HG03064 (cell line): ENCODE measurements around the gene GGT1.
"Not testable (repeated sequence)": the region's sequence is repeated elsewhere in the genome, so short reads cannot be mapped to it uniquely, and the experiment has no call there.

Experiments used
- ATAC-seq: cut with Tn5 transposase; IDR thresholded peaks from one replicate; pipeline ENCODE4 v1.9.1; 2021; ENCODE audit warnings: low read depth; ENCODE audit not compliant: unreplicated experiment

Gene GGT1

DNA sequence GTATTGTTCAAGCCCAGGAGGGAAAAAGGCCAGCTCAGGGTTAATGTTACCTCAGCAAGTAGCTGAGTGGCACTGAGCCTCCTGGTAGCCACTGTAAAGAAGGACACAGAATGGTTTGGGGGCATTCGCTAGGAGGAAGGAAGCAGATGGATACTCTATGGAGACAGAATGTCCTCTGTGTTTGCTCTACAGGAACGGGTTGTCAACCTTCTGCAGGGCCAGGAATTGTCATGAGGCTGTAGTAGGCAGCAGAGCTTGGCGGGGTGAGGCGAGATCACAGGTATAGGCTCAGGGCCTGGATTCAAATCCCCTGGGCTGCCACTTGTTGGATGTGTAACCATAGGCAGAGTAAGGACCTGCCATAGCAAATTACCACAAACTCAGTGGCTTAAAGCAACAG lies 7.1 kb upstream of the GGT1 start:
- no peak for ATAC-seq

DNA sequence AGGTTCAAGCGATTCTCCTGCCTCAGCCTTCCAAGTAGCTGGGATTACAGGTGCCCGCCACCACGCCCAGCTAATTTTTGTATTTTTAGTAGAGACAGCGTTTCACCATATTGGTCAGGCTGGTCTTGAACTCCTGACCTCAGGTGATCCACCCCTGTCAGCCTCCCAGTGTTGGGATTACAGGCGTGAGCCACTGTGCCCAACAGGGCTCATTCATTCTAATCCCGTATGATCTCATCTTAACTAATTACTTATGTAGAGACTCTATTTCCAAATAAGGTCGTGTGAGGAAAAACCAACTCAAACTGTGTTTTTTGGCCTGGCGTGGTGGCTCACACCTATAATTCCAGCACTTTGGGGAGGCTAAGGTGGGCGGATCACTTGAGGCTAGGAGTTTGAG lies 5.9 kb upstream of the GGT1 start:
- not testable (repeated sequence) for ATAC-seq

DNA sequence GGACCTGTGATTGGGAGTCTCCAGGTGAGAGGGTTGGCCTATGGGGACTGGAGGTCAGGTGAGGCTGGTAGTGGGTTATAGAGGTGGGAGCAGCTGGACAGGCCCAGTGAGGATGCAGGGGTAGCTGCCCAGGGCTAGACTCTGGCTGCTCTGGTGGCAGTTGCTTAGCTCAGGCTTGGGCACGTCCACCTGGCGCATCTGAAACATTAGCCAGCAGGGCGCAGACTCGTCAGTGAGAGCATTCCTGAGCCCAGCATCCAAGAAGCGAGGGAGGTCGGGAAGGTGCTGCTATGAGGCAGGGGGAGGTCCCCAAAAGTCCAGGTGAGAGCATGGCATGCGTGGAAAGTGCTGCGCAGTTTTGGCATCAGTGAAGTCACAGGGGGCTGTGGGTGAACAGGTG lies 3.5 kb upstream of the GGT1 start:
- ATAC-seq: no peak

DNA sequence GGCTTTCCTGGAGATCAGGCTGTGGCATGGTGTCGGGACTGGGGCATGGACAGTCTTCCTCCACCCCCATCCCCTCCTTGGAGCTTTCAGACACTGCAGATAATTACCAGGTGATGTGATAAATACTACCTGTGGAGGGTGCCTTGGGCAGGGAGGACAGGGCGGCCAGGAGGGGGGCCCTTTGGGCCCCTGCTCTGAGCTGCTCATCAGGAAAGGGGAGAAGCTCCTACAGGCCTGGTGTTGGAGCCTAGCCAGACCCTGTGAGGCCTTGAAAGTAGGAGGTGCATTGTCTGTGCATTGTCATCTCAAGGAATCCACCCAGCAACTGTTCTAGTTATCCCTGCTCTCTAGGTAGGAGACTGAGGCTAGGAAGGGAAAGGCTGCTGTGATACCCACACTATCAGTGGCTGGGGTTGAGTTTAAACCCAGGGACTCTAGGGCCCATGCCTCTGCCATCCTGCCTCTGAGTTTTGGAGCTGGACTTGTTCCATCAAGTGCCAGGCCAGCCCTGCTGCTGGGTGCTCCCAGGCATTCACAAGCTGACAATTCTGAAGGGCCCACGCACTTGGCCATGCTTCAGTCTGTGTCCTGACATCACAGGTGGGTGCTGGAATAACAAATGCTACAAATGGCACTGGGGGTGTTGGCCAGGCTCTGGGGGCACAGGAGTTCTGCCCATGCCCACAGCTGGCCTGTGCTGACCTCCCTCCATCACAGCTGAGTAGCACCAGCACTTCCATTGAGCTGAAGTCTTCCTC lies 2.9 kb upstream of the GGT1 start:
- not testable (repeated sequence) for ATAC-seq

- no peak for ATAC-seq
These were observed 1.5 kb upstream of the GGT1 start for GRCh38 chr22:24601217-24602104.

DNA sequence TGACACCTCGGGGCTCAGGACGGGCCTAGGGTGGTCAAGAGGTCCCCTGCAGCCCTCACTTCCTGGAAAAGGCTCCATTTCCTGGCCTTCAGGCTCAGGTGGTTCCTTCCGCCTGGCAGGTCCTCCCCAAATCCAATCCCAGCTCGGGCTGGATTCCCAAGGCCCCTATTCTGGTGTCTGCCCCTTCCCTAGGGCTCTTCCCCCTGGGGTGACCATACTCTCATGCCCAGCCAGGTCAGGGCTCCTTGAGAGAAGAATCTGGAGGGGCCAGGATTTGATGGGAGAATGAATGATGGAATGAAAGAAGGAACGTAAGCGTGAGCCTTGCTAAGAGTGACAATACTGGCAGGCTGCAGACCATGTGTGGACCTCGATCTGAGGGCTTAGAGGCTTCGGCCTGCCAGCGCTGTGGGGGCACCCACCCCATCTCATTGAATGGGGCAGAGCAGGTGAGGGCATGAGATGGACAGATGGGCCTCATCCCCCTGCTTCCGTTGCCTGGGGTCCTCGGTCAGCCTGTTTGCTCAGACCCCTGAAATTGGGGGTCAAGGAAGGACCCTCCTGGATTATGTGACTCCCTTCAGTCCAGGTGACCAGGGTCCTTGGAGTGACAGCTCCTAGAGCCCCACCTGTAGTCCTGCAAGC lies 766 bp upstream of the GGT1 start:
- not testable (repeated sequence) for ATAC-seq

GRCh38 chr22:24603770-24604629 lies 1.0 kb downstream of the GGT1 start:
- not testable (repeated sequence) for ATAC-seq

- ATAC-seq: not testable (repeated sequence)
These were observed 3.3 kb downstream of the GGT1 start for GRCh38 chr22:24606340-24606739.

GRCh38 chr22:24607429-24607983 lies 4.5 kb downstream of the GGT1 start:
- ATAC-seq: not testable (repeated sequence)

DNA sequence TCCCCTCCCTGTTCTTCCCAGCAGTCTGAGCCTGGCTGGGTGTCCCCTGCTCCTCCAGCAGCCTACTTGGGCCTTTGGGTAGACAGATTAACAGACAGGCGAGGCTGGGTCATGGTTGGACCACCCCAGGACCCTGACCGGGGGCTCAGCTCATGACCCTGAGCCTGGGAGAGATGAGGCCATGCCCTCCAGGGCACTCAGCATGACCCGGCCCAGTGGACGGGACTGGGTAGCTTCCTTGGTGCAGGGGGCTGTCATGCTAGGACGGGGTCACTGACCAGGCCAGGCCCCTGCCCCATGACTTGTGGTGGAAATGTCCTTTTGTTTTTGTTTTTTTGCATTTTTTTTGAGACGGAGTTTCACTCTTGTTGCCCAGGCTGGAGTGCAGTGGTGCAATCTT lies 5.3 kb downstream of the GGT1 start:
- not testable (repeated sequence) for ATAC-seq

- not testable (repeated sequence) for ATAC-seq
These were observed 6.9 kb downstream of the GGT1 start for GRCh38 chr22:24609888-24610287.

- ATAC-seq: not testable (repeated sequence)
These were observed 11.8 kb downstream of the GGT1 start for GRCh38 chr22:24614794-24615193.

GRCh38 chr22:24621244-24621643 lies 18.3 kb downstream of the GGT1 start:
- not testable (repeated sequence) for ATAC-seq

DNA sequence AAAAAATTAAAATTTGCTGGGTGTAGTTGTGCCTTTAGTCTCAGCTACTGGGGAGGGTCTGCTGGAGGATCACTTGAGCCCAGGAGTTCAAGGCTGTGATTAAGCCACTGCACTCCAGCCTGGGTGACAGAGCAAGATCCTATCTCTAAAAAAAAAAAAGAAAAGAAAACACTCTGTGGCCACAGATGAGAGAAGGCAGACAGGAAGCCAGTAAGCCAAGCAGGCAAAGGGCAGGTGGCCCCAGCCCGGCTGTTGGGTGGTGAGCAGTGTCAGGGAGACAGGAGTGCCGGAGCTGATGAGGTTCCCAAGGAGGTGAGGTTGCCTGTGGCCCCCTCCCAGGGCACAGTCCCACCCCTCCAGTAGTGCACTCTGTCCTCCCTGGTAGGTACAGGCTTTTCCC lies 19.6 kb downstream of the GGT1 start:
- not testable (repeated sequence) for ATAC-seq

- ATAC-seq: not testable (repeated sequence)
These were observed 24.9 kb downstream of the GGT1 start for GRCh38 chr22:24627911-24628310.

- not testable (repeated sequence) for ATAC-seq
These were observed 26.1 kb downstream of the GGT1 start for GRCh38 chr22:24629069-24629468.

DNA sequence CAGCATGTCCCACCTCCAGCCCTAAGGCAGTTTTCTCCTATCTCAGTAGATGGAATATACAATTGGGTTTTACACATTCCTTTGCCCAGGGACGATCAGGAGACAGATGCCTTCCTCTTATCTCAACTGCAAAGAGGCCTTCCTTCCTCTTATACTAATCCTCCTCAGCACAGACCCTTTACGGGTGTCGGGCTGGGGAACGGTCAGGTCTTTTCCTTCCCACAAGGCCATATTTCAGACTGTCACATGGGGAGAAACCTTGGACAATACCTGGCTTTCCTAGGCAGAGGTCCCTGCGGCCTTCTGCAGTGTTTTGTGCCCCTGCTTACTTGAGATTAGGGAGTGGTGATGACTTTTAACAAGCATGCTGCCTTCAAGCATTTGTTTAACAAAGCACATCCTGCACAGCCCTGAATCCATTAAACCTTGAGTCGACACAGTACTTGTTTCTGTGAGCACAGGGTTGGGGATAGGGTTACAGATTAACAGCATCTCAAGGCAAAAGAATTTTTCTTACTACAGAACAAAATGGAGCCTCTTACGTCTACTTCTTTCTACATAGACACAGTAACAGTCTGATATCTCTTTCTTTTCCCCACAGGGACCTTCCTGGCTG lies 27.9 kb downstream of the GGT1 start:
- not testable (repeated sequence) for ATAC-seq

DNA sequence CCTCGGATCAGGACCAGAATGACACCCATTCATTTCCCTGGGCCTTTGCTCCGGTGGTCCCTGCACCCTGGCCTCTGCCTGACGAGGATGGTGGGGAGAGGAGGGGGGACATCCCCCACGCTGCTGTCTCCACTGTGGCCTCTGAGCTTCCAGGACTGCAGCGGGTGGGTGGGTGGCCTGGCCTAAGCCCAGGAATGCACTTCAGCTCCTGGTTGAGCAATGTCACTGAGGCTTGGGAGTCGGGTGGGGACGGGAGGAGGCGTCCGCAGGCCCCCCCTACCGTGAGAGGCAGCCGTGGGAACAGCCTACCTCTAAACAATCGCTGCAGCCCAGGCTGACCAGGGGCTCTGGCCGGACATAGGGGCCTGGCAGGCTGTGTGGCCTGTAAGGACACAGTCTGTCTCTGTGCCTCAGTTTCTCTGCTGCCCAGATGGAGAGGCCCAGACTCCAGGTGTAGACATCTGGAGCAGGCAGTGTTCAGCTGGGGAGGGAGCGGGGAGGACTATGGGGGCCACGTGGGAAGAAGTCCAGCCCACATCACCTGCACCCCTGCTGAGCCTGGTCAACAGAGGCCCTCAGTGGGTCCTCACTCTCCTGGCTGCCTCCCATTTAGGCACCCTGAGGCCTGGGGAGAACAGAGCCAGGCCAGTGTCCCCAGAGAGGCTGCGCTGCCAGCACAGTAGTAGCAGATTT lies 28.6 kb downstream of the GGT1 start:
- not testable (repeated sequence) for ATAC-seq

DNA sequence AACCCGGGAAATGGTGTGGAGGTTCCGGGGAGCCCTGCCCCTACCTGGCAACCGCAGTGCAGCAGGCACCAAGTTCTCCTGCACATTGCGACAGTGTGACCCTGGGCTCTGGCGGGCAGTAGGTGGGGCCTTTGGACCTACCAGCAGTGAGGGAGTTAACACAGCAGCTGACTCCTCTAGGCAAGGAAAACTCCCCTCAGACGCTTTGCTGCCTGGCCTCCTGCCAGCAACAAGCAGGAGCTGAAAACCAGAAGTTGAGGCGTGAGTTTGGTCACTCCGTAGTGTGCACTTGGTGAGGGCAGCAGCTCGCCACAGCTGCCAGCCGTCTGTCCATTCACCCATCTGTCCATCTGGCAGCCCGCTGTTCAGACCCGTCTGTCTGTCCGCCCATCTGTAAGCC lies 29.6 kb downstream of the GGT1 start:
- ATAC-seq: not testable (repeated sequence)
